ENCODE measurements around the gene TRPC4AP.

- TF ChIP-seq POLR2A (IDR thresholded peaks at IDR 0.05): no peak
- TF ChIP-seq, protein P1, sequence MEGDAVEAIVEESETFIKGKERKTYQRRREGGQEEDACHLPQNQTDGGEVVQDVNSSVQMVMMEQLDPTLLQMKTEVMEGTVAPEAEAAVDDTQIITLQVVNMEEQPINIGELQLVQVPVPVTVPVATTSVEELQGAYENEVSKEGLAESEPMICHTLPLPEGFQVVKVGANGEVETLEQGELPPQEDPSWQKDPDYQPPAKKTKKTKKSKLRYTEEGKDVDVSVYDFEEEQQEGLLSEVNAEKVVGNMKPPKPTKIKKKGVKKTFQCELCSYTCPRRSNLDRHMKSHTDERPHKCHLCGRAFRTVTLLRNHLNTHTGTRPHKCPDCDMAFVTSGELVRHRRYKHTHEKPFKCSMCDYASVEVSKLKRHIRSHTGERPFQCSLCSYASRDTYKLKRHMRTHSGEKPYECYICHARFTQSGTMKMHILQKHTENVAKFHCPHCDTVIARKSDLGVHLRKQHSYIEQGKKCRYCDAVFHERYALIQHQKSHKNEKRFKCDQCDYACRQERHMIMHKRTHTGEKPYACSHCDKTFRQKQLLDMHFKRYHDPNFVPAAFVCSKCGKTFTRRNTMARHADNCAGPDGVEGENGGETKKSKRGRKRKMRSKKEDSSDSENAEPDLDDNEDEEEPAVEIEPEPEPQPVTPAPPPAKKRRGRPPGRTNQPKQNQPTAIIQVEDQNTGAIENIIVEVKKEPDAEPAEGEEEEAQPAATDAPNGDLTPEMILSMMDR (IDR thresholded peaks at IDR 0.05): no peak
- TF ChIP-seq EP300 (IDR thresholded peaks at IDR 0.05): no peak
Observed at GRCh38 chr20:35116258-35116657, 23.7 kb upstream of the TRPC4AP start.

Measured in suprapubic skin (tissue), 3 donors.